NCI-H526 (cell line): ENCODE data around the gene TEKT4.
"Not testable (repeated sequence)": the region's sequence is repeated elsewhere in the genome, so short reads cannot be mapped to it uniquely, and the experiment has no call there.

ENCODE experiments used
- DNase-seq, 2 experiments: peaks; one replicate each; lab custom pipeline; 2025; lab: John Stamatoyannopoulos, UW

TEKT4 gene

DNA sequence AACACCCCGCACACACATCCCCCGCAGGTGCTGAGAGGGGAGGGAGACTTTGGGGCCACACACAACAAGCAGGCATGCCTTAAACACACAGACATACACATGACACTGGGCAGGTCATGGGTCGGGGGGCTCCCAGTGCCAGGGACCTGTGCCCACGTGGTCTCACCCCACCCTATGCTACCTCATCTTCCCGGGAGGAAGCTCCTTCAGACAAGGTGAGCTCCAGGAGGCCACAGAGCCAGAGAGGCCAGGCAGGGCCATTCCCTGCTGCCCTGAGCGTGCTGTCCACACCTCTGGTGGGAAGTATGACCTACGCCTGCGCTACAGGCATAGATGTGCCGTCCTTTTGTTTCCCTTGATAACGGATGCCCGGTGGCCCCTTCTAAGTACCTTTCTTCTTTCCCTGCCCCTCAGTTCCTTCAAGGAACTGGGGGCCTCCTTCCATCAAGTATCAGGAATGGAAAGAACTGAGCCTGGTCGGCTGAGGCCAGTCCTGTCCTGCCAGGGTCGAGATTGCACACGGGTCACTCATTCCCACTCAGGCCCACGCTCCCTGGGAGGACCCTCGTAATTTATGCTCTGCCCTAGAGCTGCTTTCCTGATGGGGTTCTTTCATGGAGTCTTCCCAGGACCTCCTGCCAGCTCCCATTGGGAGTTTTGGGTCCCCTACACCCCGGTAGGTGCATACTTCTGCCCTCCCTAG, 4.7 kb downstream of the TEKT4 start:
- DNase-seq = no peak

DNA sequence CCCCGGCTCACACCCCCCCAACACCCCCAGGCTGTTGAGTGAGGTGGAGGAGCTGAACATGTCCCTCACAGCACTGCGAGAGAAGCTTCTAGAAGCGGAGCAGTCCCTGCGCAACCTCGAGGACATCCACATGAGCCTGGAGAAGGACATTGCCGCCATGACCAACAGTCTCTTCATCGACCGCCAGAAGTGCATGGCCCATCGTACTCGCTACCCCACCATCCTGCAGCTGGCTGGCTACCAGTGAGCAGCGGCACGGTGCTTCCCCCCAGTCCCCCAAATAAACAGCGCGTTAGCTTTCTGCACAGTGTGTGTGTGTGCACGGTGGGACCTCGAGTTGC, 5.3 kb downstream of the TEKT4 start:
- DNase-seq = no peak

DNA sequence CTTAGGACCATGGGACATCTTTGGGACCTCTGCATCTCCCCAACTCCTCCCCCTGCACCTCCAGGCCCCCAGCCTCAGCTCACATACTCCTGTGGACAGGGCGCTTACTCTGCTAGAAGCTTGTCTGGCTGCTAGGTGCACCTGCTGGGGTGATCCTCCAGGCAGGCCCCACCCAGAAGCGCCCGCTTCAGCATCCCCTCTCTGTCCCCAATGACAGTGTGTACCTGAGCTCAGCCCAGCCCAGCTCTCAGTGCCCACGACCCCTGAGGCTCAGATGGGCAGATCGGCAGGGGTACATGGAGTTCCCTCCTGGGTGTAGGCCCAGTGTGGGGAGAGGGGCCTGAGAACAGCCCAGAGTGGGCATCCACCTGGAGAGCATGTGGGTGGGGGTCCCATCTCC, 5.9 kb downstream of the TEKT4 start:
- DNase-seq = no peak

DNA sequence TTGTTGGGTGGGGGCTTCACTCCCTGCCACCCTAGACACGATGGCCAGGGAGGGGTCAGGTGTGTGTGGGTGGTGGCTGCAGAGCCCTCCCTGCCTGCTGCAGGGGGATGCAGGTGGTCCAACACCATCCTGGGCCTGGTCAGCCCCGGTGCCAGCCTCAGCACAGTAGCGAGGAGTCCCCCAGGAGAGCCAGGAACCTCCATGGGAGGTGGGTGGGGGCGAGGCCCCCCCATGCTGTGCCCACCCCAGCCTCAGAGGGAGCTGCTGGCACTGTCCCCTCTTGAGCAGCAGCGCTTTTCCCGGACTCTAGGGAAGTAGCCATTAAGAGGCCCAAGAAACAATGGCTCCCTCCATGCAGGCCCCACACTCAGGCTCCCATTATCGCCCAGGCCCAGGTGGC, 7.3 kb downstream of the TEKT4 start:
- not testable (repeated sequence) for DNase-seq

DNA sequence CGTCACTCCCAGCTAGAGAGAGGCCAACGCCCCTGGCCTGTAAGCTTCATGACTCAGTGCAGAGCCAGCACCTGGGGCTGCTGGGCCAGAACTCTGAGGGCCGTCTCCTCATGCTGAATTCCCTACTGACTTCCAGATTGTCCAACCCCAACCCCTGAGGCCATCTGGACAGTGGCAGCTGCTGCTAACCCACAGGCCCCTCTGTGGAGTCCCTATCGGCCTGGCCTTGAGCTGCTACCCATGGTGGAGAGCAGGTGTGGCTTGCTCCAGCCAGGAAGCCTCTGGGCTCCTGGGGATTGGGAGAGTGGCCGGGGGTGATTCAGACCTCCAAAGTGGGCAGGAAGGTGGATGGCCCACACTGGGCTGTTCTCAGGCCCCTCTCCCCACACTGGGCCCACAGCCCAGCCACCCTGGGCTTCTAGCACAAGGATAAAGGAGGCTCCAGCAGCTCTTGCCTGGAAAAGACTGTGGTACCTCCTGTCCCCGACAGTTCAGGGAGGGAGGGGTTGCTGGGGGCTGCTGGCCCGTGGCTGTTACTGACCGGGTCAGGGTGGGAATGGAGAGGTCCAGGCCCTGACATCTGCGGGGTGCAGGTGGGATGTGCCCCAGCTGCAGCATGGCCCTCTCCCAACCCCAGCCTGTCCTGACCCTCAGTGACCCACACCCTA, 8.2 kb downstream of the TEKT4 start:
- DNase-seq = no peak

DNA sequence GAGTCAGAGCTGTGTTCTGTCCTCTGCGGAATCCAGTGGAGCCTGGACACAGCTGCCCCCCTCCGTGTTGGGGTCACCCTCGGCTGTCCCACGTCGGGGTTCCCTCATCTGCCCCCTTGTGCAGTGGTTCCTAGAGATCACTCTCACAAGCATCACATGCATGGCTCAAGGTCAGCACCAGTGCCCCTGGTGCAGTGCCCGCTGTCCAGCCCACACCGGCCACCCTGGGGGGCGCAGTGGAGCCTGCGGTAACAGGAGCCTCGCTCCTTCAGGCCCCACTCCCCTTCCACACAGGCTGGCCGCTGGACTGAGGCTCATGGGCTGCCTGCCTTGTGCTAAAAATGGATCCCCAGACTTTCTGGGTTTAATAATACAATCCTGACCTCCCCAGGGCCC, 8.8 kb downstream of the TEKT4 start:
- no peak for DNase-seq

DNA sequence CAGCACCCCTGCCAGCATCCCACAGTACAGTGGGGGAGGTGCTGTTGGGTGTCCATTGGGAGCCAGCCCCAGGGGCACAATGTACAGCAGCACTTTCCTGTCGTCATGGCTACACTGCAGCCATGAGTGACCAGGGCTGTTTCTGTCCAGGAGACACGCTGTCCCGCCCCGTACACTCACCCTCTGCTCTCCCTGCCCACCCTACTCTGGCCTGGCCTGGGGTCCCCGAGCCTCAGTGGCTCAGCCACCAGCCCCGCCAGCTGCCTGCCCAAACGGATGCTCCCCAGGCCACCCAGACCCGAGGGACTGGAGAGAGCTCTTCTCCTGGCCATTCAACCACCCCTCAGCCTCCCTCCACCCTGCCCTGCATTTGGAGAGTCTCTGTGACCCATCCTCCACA, 9.3 kb downstream of the TEKT4 start:
- DNase-seq = no peak

DNA sequence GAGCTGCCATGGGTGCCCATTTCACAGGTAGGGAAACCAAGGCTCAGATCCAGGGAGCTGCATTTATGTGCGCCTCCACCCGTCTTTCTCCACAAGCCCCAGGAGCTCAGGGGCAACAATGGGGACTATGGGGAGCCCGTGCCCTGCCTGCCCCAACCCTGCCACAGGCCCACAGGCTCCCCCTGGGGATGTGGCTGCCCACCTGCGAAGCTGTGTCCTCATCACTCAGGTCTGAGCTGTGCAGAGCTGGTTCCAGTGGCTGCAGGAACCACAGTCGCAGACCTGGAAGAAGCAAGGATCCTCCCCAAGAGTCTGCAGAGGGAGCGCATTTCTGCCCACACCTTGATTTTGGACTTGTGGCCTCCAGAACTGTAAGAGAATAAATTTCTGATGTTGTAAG, 9.8 kb downstream of the TEKT4 start:
- DNase-seq = no peak

DNA sequence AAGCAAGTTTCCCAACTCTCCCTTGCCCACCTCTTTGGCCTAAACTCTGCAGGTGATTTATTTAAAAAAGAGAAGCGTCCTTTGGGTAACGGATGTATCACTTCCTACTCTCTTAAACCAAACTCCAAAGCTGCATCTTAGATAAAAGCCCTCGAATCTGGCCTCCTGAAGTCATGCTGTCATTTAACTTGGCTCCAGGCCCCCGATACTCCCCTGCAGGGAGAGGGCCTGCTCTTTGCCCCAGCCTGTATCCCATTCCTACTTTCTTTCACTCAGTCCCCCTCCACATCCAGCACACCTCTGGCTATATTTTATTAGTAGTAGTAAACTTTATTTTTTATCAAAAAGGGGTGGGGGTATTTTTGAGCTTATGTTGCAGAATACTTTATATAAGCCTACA, 19.0 kb downstream of the TEKT4 start:
- DNase-seq = no peak

DNA sequence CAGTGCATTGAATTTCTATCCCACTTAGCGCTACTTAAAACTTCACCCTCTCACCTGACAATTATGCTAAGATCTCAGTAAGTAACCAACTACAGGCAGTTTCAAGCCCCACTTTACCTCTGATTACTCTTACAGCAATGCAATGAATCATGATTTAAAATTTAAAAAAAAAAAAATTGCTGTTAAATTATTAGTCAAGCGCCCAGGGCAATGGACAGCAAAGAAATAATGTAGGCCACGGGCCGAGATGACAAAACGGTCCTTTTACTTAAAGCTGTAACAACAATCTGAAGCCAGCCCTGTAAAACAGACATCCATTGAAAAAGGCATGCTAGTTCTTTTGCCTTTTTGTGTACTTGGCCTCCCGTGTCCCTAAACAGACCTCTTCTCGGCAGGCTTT, 24.0 kb downstream of the TEKT4 start:
- not testable (repeated sequence) for DNase-seq

DNA sequence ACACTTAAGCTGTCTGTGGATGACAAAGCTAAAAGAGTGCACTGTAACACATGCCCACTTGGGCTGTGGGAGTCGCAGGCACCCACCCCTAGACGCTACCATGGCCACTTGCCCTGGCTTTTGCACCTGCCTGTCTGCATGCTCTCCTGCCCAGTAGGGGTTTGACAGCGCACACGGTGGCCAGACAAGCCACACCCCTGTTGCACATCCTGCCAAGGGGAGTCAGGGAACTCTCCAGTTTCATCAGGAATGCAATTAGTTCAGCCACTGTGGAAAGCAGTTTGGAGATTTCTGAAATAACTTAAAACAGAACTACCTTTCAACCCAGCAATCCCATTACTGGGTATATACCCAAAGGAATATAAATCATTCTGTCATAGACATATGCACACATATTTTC, 35.7 kb downstream of the TEKT4 start:
- not testable (repeated sequence) for DNase-seq

DNA sequence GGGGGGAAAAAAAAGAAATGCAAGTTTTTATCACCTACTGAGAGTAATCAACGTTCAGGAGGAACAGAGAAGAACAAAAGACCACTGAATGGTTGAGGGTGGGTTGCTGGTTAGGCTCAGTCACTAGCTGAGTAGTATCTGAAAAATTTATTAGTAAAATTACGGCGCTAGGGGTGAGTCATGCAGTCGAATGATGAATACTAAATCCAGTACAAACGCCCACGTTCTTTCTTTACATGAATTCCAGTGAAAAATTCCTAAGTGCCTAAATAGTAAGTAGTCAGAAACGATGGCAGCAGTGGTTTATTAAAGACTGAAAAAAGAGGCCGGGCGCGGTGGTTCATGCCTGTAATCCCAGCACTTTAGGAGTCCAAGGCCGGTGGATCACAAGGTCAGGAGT, 52.0 kb downstream of the TEKT4 start:
- no peak for DNase-seq

DNA sequence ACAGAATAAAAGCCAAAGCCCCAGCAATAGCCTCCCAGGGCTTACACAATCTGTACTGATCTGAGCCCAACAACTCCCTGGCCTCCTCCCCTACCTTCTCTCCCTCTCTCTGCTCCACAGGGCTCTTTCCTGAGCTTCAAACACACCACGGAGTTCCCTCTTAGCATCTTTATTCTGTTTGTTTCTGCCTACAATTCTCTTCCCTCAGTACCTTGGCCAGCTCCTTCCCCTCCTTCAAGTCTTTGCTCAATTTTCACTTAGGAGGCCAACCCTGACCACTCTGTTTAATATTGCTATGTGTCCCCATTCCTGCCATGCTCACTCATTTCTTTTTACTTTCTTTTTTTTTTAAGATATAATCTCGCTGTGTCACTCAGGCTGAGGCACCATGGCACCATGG, 53.8 kb downstream of the TEKT4 start:
- not testable (repeated sequence) for DNase-seq
